HG03175 (cell line): Measurements from ENCODE around the gene KLHL13.
"Not testable (repeated sequence)": the region's sequence is repeated elsewhere in the genome, so short reads cannot be mapped to it uniquely, and the experiment has no call there.

Experiments used
- ATAC-seq: cut with Tn5 transposase; IDR thresholded peaks from one replicate; pipeline ENCODE4 v1.9.1; 2021; ENCODE audit warnings: mild to moderate bottlenecking, moderate library complexity; ENCODE audit not compliant: unreplicated experiment

KLHL13 gene

DNA sequence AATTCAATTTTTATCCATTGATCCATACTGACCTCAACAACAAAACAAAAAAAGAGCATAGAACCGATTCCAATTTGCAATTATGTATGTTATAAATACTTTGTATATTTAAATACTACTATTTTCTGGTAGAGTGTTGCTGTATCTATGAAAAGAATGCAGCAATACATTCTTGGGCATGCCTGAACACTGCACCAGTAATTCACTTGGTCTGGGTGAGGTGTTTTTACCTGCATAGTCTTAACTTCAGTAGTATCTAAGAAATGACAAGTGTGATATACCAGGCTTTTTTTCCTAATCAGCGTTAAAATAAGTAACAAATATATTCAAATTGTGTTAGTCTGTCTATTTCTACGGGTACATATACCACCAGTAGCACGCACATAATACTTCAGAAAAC lies 120.2 kb downstream of the KLHL13 start:
- no peak for ATAC-seq

DNA sequence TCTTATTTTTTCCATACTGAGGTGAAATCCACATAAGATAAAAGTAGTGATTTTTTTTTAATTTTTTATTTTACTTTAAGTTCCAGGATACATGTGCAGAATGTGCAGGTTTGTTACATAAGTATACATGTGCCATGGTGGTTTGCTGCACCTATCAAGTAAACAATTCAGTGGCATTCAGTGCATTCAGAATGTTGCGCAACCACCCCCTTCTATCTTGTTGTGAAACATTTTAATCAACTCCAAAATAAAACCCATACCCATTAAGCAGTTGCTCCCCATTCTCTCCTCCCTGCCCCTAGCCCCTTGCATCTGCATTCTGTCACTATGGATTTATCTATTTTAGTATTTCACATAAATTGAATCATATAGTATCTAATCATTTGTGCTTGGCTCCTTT lies 121.2 kb downstream of the KLHL13 start:
- ATAC-seq = no peak

DNA sequence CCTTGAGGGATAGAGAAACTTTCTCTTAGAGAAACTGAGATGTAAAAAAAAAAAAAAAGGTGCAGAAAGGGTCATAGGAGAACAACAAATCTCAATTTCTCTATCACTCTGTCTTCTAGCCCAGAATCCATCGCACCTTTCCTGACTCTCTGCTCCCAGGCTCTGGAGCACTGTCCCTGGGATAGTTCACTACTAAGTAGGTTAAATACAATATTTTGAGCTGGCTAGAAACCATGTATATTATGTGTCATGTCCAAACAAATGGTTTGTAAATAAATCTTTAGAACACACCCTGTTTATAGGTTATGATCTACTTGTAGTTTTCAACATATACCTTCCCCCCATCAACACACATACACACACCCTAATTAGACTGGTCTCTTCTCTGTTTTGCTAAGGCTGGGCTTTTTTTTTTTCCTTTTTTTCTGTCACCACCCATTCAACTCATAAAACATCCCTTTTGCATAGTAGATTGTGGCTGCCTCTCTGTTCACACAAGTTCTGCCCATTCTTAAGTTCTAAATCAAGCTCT lies 124.4 kb downstream of the KLHL13 start:
- no peak for ATAC-seq

DNA sequence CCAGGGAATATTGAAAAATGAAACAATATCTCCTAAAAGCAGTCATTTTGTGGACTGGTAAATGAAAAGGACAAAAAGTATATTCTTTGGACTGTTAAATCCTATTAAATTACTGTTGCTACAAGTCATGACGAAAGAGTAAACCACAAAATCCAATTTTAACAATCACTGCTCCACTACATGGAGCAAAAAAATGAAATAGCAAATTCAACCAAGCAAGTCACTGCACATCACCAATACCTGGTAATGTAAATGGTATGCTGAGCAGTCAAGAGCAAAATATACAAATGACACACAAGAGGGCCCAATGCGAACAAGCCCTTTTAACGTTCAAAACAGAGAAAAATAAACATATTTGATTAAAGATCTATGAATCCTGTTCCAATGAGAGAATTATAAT lies 126.2 kb downstream of the KLHL13 start:
- ATAC-seq = no peak

DNA sequence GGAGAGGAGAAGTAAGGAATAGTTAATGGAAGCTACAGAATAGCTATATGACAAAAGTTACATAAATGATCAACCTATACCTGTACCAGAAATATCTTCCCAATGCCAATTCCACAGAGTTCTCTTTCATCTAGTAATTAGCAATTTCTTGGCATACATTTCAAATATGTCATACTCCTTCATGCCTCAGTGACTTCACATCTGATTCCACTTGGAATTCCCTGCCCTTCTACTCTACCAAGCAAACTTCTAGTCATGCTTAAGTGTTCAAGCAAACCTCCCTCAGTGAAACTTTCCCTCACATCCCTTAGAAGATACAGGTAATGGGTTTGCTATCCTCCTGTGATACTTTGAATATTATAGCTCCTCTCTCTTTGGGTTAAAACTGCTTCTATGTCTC lies 127.1 kb downstream of the KLHL13 start:
- no peak for ATAC-seq

DNA sequence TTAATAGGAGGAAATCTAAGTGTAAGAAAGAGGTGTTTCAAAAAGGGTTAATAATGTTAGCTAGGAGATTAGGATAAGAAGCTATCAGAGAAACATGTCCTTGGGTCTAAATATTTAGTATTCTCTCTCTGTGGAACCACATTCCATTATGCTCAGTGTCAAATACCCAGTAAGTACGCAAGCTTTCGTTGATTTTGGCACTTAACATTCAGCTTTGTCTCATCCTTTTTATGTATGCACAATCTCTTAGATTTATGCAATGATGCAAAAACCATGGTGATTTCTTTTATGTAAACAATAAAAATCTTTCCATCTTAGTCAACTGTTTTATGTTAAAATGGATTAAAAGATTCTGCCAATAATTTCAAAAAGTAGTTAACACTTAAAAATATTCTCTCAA lies 129.2 kb downstream of the KLHL13 start:
- ATAC-seq = no peak

DNA sequence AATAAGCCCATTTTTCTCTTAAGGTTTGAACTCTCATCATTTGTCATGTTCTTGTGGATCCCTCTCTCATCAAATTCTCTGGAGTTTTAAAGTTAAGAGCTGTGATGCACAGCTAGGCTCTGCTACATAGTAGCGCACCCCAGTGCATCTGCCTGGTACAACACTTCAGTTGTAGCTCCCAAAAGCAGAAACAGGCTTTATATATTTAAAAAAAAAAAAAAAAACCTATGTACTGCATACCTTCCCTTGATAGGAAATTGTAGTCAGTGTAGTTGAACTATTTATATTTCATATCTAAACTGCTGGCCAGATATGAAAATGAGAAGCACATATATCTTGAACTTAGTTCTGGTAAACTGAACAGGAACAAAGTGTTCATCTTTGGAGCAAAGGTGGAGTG lies 131.4 kb downstream of the KLHL13 start:
- ATAC-seq = no peak

DNA sequence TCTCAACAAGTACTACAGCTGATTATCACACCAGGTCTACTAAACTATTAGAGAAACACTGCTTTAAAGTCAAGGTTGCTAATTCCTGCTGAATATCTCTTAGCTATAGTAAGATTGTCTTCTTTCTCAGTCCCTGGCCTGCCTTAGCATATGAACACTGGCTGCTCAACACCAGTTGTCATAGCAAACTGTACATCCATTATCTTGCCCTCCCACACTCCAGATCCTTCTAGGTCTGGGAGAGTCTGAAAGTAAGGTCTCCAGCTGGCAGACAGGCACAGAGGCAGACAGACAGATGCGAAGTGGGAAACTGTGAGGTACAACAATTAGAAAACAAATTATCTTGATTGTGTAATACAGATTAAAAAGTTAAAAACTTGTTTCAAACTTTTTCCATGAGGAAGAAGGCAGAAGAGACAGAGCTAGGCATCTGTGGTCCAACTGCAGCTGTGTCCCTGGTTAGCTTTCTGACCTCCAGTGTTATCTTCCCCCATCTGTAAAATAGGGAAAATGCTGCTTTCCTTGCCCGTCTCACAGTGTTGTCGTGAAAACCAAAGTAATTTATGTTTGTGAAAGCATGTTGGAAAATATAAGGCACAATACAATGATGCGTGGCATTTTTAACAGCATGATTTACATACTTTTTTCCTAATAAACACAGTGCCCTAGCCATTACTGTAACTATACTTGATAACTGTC lies 133.8 kb downstream of the KLHL13 start:
- ATAC-seq = no peak

DNA sequence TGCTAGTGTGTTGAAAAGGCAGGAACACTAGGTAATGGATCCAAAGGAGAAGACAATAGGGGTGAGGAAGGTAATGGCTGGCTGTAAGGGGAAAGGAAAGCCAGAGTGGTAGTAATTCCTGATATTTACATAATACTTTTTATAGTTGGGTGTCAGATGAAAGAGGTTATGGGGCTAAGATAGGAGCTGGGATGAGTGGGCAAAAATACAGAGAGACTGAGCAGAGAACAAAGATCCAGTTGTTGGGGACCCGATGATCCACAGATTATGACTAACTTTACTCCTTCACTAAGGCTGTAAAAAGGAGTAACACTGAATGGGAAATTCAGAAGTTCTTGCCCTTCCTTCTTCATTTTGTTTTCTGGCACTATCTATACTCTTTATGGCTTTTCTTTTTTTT lies 138.2 kb downstream of the KLHL13 start:
- ATAC-seq = no peak

DNA sequence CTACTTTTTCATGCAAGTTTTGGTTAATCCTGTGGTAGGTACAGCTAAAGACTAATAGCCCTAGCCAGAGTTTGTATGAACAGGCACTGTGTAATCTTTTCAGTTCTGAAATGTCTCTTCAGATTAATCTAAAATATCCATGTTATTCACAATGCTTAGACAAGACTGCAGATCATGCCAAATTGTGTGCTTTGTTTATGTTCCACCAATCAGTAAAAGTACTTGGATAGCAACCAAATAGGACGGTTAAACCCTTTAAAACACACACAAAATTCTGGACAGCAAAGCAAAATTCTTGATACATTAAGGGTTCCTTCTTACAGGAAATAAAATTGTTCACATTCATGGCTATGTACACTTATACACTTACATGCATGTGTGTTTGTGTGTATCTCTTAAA lies 139.1 kb downstream of the KLHL13 start:
- ATAC-seq = no peak

DNA sequence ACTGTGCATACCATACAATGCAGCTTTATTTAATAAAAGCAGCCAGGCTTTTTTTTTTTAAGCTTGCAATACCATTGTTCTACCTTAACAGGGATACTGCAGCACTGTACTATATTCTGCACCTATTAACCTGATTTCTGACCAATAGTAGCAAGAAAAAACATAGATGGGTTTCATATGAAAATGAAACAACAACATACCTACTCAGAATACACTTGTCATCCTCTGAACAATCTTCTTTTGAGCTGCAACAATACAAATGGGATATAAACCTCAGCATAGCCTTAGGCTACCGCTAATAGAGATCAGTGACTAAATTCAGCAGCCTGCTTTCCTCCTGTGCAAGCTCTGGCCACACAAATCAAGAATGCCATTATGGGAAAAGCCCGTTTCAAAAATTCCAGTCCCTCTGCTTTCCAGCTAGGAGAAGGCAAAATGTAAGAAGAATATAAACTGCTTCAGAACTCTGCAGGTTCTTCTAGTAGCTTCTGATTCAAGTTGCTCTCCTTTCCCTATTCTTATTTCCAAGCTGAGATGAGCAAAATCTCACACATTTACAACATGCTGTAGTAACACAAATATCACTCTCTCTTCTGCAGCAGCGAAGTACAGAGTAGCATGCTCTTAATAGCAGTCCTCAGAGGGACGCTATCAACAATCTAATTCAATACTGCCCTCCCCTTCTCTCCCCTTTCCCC lies 143.4 kb downstream of the KLHL13 start:
- no peak for ATAC-seq

DNA sequence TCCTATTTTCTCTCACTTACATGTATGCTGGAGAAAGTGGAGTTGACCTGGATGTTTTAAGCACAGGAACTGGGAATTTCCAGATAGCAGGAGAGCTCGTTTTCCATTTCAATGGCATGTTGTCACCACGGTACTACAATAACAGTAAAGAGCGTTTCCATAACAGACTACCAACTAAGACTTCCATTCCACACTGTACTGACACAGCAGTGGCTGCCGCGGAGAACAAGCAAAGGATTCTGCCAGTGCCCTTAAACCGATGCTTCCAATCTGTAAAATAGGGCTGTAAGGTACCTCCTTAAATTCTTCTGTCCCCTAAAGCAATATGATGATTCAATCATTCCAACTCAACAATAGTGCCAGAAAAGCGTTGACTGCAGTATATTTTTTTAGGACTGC lies 143.9 kb downstream of the KLHL13 start:
- no peak for ATAC-seq

DNA sequence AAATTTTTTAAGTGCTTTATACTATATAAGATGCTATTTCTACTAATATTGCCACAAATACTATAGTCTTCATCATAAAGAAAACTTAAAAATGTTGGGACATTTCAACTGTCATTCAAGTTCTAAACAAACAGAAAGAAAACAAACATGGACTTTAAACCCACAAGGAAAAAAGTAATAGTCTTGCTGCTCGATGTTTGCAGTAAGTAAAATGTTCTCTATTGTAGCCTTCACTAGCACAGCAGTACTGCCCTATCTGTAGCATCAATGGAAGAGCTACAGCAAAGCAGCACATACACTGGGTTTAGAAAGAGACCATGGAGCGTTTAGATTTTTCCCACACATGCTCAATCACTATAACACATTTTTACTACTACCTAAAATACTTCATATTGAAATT lies 146.8 kb downstream of the KLHL13 start:
- no peak for ATAC-seq

DNA sequence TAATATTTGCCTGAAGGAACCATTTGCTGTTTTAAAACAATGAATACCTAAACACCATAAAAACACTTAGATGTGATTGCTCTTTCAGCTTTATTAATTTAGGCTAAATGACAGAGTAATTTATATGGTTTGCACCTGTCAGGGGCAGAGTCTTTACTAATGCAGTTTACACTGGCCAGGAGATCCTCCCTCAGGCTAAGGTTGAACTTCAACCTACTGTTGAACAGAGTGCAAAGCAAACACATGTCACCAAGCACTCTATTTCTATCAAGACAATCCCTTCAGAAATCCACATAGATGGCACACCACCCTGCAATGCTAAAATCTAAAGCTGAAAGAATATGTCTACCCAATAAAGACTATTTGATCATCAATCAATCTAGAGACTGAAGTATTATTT lies 147.3 kb downstream of the KLHL13 start:
- ATAC-seq = no peak

DNA sequence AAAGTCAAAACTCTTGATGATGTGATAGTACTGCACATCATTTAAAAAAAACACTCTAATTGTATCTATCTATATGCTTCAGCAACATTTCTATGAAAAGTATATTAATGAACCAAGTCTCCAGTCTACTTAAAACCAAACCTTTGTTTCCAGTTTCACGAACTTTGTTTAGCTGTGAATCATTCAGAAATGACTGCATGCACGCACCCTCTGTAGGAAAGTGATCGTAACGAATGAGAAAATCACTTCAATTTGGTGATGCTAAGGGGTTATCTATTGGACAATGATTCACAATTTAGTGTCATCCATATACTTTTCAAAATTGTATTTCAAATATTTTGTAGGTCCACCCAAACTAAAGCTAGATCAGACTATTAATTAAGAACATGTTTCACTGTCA lies 157.6 kb downstream of the KLHL13 start:
- ATAC-seq = no peak

DNA sequence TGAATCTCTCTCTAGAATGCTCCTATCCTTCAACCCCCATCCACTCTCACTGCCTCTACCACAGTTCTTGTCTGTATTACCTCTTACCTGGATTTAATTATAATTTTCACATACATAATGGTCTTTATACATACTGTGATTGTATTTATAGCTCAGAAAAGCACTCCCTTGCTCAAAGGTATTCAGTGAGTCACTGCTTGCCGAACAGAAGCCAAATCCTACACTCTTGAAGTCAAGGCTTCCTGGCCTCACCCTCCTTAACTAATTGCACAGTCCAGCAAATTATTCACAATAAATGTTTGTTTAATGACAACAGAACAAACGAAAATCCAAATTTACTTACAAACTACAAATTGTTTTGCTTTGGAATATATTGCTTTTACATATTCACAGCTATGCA lies 159.5 kb downstream of the KLHL13 start:
- no peak for ATAC-seq

DNA sequence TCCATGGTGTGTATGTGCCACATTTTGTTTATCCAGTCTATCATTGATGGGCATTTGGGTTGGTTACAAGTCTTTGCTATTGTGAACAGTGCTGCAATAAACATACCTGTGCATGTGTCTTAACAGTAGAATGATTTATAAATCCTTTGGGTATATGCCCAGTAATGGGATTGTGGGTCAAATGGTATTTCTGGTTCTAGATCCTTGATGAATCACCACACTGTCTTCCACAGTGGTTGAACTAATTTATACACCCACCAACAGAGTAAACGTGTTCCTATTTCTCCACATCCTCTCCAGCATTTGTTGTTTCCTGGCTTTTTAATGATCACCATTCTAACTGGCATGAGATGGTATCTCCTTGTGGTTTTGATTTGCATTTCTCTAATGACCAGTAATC lies 177.3 kb downstream of the KLHL13 start:
- ATAC-seq = not testable (repeated sequence)

DNA sequence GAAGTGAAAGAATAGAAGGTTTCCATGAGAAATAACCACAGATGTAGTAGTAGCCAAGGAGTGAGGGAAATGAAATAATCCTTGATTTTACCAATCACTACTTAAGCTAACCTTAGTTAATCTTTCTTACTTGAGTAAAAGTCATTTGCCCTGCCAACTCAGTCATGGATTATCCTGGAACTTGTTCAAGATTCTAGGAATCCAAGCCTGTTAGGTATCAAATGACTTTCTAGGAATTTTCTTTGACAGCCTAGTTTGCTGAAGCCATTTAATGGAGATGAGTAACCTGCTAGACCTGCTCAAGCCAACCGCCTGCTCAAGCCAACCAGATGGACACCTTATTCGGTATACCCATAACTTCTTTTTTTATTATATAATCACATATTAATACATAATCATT lies 180.5 kb downstream of the KLHL13 start:
- no peak for ATAC-seq

DNA sequence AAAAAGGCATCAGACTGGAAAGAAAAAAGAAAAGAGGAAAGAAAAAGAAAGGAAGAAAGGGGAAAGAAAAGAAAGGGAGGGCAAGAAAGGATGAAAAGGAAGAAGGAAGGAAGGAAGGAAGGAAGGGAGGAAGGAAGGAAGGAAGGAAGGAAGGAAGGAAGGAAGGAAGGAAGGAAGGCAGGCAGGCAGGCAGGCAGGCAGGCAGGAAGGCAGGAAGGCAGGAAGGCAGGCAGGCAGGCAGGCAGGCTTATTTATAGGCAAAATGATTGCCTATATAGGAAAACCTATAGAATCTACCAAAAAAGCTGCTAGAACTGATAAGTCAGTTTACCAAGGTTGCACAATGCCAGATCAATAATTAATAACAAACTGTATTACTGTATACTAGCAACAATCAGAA lies 186.5 kb downstream of the KLHL13 start:
- not testable (repeated sequence) for ATAC-seq

DNA sequence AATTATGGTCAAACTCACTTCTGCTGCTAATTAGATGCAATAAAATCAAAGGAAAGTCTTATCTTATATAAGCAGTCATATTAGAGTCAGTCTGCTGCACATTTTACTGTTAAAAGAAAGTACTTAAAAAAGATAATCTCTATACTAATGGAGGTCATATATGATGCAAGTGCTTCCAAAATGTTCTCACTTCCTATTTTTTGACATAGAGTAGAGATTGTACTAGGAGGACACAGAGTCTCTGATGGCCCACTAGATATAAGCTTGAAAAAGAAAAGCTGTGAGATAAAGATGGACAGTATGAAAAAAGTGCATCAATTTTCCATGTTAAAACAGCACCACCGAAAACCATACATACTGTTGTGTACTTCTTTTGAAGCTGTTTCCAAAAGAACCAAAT lies 196.9 kb downstream of the KLHL13 start:
- ATAC-seq = no peak

DNA sequence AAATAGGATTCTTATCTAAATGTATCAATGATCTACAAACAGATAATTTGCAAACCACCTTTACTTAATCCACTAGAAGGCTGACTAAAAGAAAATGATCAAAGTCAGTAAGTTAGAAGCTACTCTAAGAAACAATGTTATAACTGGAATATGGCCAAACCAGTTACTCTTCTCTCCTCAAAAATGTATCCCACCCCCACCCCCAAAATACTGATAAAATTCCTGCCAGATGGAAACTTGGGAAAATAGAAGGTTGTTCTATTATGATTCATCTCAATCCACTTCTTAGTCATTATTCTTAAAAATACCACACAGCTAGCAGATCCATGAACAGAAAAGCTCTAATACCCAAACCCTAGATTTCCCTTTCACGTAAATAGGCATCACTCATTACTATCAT lies 206.4 kb downstream of the KLHL13 start:
- no peak for ATAC-seq

DNA sequence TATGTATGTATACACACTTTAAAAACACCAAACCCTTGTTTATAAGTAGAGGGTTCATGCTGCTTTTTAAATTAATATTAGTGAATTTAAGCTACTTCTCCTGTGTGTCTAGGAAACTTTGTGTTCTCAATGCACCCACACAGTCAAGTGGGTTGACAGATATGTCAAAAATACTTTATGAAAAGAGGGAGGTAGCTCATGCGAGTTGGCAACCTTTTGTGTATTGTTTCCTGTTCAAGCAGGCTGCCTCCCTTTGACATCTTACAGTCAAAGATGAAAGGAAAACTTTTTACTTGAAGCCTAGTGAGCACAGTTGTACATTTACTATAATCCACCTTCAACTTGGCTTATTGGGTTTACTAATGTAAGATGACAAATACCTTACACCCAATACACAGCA lies 218.4 kb downstream of the KLHL13 start:
- no peak for ATAC-seq

DNA sequence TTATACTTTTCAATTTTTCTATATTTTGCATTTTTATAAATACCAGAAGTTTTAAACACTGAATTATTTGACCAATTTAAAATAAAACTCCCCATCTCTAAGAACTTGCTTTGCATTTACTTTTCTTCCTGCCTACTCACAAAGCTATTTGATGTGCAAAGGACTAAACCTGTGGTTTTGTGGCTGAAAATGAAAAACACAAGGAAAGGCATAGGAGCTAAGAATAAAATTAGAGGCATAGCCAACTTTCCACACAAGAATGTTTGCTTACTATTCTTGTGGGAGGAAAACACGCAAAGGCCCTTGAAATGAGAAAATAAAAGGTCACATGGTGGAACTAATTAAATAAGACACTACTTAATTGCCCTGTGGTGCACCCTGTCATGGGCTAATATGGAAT lies 221.2 kb downstream of the KLHL13 start:
- ATAC-seq = no peak
